HG02973 (cell line): Measurements from ENCODE around the gene CSTPP1.
"Not testable (repeated sequence)": the region's sequence is repeated elsewhere in the genome, so short reads cannot be mapped to it uniquely, and the experiment has no call there.

ENCODE experiments used
- ATAC-seq: cut with Tn5 transposase; IDR thresholded peaks from one replicate; pipeline ENCODE4 v1.9.1; 2021; ENCODE audit warnings: moderate library complexity; ENCODE audit not compliant: unreplicated experiment

The CSTPP1 gene

GRCh38 chr11:47034091-47034490 lies 97.5 kb downstream of the CSTPP1 start:
- no peak for ATAC-seq

GRCh38 chr11:47035108-47035507 lies 98.5 kb downstream of the CSTPP1 start:
- ATAC-seq, result no peak

GRCh38 chr11:47044119-47044518 lies 107.6 kb downstream of the CSTPP1 start:
- ATAC-seq, result no peak

- ATAC-seq, result no peak
These were observed 111.4 kb downstream of the CSTPP1 start for GRCh38 chr11:47047972-47048371.

DNA sequence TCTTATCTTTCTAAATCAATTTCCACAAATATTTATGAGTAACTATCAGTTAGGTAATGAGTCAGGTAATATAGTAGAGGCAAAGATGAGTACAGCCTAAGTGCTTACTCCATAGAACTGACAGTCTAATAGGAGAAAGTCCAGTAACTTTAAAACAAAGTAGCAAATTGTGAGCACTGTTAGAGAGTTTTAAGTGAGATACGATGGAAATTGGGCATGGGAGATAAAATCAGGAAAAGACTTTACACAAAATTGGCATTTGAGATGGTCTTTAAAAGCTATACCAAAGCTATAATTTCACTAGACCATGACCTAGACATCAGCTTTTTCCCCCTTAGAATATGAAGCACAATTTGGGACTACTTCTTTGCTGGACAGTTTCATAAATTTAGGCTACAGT lies 113.7 kb downstream of the CSTPP1 start:
- no peak for ATAC-seq

DNA sequence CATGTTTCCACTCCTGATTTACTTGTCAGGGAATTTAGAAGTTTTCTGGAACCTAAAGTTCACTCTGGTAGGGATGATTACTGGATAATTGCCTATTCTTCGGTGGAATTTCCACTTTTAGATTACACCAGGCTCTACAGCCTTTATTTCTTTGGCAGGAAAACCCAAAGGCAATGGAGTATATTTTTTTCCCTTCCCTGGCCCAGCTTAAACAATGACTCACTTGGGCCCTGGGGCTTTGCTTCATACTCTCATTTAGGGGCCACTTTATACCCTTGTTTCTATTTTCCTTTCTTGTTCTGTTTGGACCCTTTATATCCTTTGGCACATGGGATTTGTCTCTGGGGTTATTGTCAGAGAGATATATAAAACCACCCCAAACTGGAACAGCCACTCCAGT lies 114.7 kb downstream of the CSTPP1 start:
- ATAC-seq, result no peak

DNA sequence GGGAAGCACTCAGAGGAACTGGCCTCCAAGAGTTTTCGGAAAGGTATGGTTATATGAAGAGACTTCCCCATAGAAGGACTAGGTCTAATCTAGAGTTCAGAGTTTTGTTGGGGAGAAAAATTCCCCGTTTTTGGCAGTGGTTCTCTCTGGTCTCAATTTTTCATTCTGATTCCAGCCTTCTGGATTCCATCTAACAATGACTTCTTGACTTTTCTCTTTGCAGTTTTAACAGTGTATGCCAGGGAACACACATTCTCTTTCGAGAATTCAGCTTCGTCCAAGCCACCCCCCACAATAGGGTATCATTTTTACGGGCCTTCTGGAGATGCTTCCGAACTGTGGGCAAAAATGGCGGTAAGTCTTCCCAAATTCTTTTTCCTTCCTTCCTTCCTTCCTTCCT lies 115.6 kb downstream of the CSTPP1 start:
- ATAC-seq, result no peak

- no peak for ATAC-seq
These were observed 116.0 kb downstream of the CSTPP1 start for GRCh38 chr11:47052576-47052975.

GRCh38 chr11:47055534-47055933 lies 119.0 kb downstream of the CSTPP1 start:
- ATAC-seq, result no peak

- ATAC-seq, result no peak
These were observed 119.8 kb downstream of the CSTPP1 start for GRCh38 chr11:47056261-47056915.

GRCh38 chr11:47057365-47057764 lies 120.8 kb downstream of the CSTPP1 start:
- no peak for ATAC-seq

DNA sequence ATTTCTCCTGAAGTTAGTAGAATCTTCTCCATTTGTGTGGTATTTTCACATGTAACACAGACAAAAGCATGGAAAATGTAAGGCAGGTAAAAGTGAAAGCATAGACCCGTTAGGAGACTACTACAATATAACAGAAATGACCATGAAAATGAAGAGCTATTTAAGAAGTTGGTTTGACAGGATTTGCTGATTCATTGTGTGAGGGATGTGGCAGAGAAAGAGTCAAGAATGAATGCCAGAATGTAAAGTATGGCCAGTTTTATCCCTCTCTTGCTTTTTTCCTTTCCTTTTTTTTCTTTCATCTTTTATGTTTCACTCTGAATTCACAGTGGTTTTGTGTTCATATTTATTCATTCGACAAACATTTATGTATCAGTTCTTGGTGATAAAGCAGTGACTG lies 124.2 kb downstream of the CSTPP1 start:
- ATAC-seq, result no peak

DNA sequence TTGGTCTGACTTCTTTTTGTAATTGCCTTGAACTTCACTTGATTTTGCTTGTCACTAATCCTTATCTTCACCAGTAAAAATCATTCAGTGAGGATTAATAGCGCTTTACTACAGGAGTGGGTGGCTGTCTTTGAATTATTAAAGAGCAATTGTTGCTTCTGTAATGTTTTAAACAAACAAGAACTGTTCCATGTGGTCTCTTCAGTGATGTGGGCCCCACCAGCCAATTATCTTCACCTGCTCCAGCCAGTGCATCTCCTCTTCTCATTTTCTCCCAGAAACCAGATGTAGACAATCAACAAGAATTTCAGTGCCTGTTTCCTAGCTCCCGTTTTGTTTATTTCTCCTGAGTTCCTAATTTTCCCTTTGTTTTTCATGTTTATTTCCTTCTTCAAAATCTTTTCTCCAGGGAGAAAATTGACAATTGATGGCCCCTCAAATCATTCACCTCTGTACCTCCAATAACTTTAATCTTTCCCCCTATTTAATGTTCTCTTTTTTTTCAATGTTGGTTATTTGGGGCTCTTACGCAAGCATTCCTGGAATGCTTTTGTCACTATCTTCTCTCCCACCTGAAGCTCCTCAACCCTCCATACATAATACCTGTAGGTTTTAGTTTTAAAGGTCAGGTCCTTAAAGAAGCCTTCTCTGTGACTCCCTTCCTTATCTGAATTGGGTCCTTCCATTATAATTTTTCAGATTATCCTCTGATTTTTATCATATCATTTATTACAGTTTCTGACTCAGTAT lies 125.0 kb downstream of the CSTPP1 start:
- ATAC-seq, result no peak

DNA sequence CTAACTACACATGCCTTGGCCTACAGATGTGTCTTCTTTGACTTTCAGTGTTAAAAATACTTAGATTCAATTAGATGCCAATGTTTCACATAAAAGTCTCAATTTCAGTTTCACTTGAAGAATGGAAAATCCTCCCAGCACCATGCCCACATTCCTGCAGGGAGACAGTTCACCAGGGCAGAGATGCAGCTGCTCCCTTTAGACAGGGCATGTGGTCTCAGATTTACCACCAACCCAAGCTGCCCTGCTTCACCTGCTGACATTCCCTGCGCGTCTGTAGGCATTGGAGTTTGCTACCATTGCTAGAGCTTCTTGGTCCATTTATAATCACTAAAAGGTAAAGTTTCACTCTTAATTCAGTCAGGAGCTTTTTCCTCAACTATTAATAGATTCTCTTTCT lies 126.2 kb downstream of the CSTPP1 start:
- no peak for ATAC-seq

DNA sequence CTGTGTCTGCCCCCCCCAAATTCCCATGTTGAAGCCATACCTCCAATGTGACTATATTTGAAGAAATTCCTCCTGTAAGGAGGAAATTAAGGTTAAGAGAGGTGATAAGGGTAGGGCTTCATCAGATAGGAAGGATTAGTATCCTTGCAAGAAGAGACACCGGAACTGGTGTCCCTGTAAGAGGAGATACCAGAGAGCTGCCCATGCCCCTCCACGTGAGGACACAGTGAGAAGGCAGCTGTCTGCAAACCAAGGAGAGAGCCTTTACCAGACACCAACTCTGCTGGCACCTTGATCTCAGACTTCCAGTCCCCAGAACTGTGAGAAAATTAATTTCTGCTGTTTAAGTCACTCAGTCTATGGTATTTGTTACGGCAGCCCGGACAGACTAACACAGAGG lies 130.8 kb downstream of the CSTPP1 start:
- no peak for ATAC-seq

DNA sequence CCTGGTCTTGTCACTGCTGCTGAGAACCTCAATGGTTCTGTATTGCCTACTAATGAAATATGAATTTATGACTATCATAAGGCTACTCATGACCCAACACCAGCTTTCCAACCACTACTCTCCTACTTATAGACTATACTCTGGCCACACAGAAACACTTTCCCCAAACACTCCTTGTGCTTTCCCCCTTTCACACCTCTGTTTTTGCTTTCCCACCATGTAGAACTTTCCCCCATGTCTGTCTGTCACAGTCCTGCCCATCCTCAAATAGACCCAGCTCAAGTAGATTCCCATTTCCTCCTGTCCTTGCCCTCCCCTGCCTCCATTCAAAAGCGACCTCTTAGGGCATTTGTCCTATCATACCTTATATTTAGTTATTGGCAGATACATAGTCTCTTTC lies 134.2 kb downstream of the CSTPP1 start:
- ATAC-seq, result no peak

DNA sequence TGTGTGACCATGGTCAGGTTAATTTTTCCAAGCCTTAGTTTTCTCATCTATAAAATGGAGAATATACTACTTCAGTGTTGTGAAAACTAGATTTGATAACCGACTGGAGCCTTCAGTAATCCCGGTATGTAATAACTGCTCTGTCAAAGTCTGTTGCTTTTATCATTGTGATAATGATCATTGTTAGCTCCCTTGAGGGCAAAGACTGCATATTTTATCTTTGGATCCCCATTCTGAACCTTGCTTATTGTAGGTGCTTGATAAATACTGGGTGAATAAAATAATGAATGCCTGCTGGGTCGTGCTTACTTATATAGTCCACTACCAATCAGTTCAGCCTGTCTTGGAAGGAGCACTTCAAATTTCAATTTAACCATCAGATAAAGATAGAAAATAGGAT lies 134.8 kb downstream of the CSTPP1 start:
- ATAC-seq, result no peak

- ATAC-seq, result no peak
These were observed 135.3 kb downstream of the CSTPP1 start for GRCh38 chr11:47071791-47072261.

DNA sequence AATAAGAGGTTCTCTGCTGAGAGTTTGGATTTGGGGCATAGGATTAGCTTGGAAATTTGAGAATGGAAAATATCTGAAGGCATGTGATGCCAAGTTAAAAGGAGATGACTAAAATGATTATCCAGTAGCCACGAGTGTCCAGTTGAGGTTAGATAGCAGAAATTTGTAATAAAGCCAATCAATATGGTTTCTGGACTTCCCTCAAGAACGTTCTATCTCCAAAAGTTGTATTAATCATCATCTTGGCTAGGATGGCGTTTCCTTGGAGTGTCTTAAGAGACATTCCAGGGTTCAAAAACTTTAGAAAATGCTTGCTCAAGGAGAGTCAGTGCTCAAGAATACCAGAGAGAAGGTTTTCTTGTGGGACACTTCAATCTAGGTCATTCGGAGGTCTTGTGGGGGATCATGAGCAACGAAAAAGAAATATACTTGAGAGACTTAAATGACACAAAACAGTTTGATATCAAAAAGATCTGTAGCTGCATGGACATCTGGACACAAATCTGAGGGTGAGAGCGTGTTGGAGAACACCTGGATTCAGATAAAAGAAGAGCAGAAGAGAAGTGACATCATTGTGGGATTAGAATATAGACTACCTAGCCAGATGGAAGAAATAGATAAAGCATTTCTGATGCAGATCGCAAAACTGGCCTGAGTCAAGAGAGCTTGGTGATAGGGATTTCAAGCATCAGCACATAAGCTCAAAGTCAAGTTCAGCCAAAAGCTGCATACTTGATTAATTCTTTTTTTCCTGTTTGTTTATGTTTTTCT lies 142.4 kb downstream of the CSTPP1 start:
- no peak for ATAC-seq

- not testable (repeated sequence) for ATAC-seq
These were observed 144.2 kb downstream of the CSTPP1 start for GRCh38 chr11:47080775-47081174.

GRCh38 chr11:47083913-47084312 lies 147.4 kb downstream of the CSTPP1 start:
- no peak for ATAC-seq

- no peak for ATAC-seq
These were observed 151.2 kb downstream of the CSTPP1 start for GRCh38 chr11:47087801-47088200.
